ENCODE data around the gene RTP1. TPM values are rescaled to one million over a fixed set of nuclear protein-coding genes. Genes with fewer than 3 reads are reported as not detected.
A peak's percentile ranks its signal among the peaks of the same experiment; 100 is the strongest.

Gene RTP1
- total and polyA plus RNA-seq, 9 of the 15 experiments (the other 6 are each of a cell fraction or from before 2014, with no cell fraction given): not detected

DNA sequence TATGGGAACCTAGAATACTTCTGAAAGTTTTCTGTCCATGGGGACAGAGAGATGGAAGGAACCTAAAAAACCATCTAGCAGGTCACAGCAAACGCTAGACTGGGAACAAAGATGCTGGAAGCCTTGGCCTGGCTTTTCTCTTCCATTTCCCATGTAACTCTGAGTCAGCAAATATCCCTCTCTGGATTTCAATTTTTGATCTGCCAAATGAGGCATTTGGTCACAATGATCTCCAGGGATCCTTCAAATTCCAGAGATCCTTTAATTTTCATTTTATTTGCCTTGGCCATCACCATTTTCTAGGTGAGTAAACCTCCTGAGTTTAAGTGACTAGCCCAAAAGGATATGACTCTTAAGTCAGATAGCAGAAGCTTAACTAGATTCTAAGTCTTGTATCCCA, 39.7 kb downstream of the RTP1 start:
- DNase-seq (ENCODE audit: extremely low read depth in 1 of 4, low spot score in 3 of 4) (no peak), FAIRE-seq (no peak), ATAC-seq (no peak)
- no peak overlapping the region for H3K9ac ChIP-seq (ENCODE audit: insufficient read depth in 1 of 2, low read depth in 2 of 2, low read length in 2 of 2)
- no peaks in the 10 kb centered on the region for H3K9me3 ChIP-seq (replicated peaks; ENCODE audit: control insufficient read depth, insufficient read depth, low read depth, low read length)
- H3K79me2 ChIP-seq (ENCODE audit: control insufficient read depth, insufficient read depth, low read length): no peaks in the 10 kb centered on the region
- H4K20me1 ChIP-seq (replicated peaks; ENCODE audit: control insufficient read depth, insufficient read depth, low read length): no peaks in the 10 kb centered on the region
- in situ Hi-C loops (cut with MboI): no loop called here
- POLR2A ChIA-PET: no interaction called here
- H3K4me1 ChIP-seq (replicated peaks in 1 of 2; ENCODE audit: control insufficient read depth in 2 of 2, insufficient read depth in 2 of 2, low read length in 2 of 2): no peaks in the 10 kb centered on the region
- H3K36me3 ChIP-seq (ENCODE audit: control insufficient read depth, insufficient read depth, low read length): no peaks in the 10 kb centered on the region
- peaks cover 0 to 31% of the 10 kb centered on the region in 2 experiments; a peak in 4 of 5 replicates for H3K27me3 ChIP-seq (ENCODE audit: control insufficient read depth in 2 of 2, insufficient read depth in 2 of 2, low read length in 2 of 2)
- WGBS (ENCODE audit: insufficient coverage, low coverage, missing lambda C conversion rate): 0% methylated on average over 1 of the region's 1 CpG
- no peak overlapping the region for H3K27ac ChIP-seq (ENCODE audit: extremely low read depth, low read depth, low read length)
- no peak overlapping the region for H3K4me2 ChIP-seq (ENCODE audit: insufficient read depth, low read length)
- no peaks in the 10 kb centered on the region for H3K9me1 ChIP-seq (ENCODE audit: control insufficient read depth, insufficient read depth, low read length)
- intact Hi-C loops (cut with micrococcal nuclease): no loop called here
- no peak overlapping the region for H3K4me3 ChIP-seq
- CTCF ChIA-PET (ENCODE audit: low intra/inter-chr PET ratio): no interaction called here
- TF ChIP-seq C11orf30 (IDR thresholded peaks at IDR 0.05; ENCODE audit: low read depth) (peak; percentile 68), ILF3 (IDR thresholded peaks at IDR 0.05; ENCODE audit: borderline replicate concordance) (no peak), ZNF316 (IDR thresholded peaks at IDR 0.05) (peak; percentile 78), BCL6 (CRISPR knock-in tag; IDR thresholded peaks at IDR 0.05) (no peak), PML (IDR thresholded peaks at IDR 0.05; ENCODE audit: low read length) (no peak), MAFK (IDR thresholded peaks at IDR 0.05; ENCODE audit: low read length) (peak; percentile 39; the same call in 1 of the 2 replicates), MAFG (tag; conservative IDR thresholded peaks at IDR 0.05) (peak; percentile 48), CBFA2T2 (conservative IDR thresholded peaks at IDR 0.05) (no peak), MAFF (IDR thresholded peaks at IDR 0.05; ENCODE audit: low read length) (peak; percentile 33), NR2F6 (CRISPR knock-in tag; IDR thresholded peaks at IDR 0.05) (no peak), NCOA4 (IDR thresholded peaks at IDR 0.05; ENCODE audit: partially characterized antibody) (no peak)
- TF ChIP-seq, protein P1, sequence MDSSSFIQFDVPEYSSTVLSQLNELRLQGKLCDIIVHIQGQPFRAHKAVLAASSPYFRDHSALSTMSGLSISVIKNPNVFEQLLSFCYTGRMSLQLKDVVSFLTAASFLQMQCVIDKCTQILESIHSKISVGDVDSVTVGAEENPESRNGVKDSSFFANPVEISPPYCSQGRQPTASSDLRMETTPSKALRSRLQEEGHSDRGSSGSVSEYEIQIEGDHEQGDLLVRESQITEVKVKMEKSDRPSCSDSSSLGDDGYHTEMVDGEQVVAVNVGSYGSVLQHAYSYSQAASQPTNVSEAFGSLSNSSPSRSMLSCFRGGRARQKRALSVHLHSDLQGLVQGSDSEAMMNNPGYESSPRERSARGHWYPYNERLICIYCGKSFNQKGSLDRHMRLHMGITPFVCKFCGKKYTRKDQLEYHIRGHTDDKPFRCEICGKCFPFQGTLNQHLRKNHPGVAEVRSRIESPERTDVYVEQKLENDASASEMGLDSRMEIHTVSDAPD (CRISPR knock-in tag; IDR thresholded peaks at IDR 0.05): no peak
- no peak overlapping the region for H2AFZ ChIP-seq (ENCODE audit: low read depth, low read length)
- BruUV-seq (replicated peaks): no TSS peak
